Fibroblast of the aortic adventitia (primary cell): ENCODE data around the gene OR4F15. TPM values are rescaled to one million over a fixed set of nuclear protein-coding genes. Genes with fewer than 3 reads are reported as not detected.

ENCODE experiments used
- DNase-seq: peaks from one replicate; pipeline ENCODE4 v3.0.0-alpha.2; 2010; ENCODE audit warnings: low read depth
- H3K4me3 ChIP-seq: 2 replicates; pipeline ENCODE4 v1.5.1; 2011; ENCODE audit warnings: low read depth, mild to moderate bottlenecking, control low read depth, low read length, moderate library complexity
- total RNA-seq: library from RNA; depleted of rRNA; stranded (reverse); fragments of >200 nt; gene quantifications from 2 replicates; pipeline ENCODE4 v1.2.3, GENCODE V29; 2012; ENCODE audit warnings: low replicate concordance
- TF ChIP-seq, protein P1 (sequence below): IDR thresholded peaks from 2 replicates; pipeline ENCODE4 v1.5.1; 2011; ENCODE audit warnings: mild to moderate bottlenecking, low read length, control low read depth, inconsistent platforms; ENCODE audit not compliant: insufficient read depth

Gene OR4F15
- total RNA-seq, 1 donor: not detected

DNA sequence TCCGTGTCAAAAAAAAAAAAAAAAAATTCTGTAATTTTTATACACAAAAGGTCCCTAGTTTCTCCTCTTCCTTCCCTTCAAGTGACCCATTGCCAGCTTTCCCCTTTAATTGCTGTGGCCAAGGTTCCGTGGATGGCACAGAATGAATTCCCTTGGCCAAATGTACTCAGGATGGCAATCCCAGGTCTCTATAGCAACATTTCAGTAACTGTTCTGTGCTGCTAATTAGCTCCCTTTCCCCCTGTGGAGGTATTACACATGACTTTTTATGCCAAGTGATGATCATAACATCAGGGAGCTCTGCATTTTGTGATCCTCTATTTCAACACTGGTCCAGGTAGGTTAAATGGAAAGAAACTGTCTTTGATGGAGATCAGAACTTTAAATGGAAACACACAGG is 8.8 kb upstream of the OR4F15 start, which contains the start of gene OR4F6:
Gene OR4F6, plus strand, starts transcription at position 301 of the 400 bp plus-strand sequence. CDS start 2,211 bp downstream, outside the sequence.
- DNase-seq: no peak
- TF ChIP-seq, protein P1, sequence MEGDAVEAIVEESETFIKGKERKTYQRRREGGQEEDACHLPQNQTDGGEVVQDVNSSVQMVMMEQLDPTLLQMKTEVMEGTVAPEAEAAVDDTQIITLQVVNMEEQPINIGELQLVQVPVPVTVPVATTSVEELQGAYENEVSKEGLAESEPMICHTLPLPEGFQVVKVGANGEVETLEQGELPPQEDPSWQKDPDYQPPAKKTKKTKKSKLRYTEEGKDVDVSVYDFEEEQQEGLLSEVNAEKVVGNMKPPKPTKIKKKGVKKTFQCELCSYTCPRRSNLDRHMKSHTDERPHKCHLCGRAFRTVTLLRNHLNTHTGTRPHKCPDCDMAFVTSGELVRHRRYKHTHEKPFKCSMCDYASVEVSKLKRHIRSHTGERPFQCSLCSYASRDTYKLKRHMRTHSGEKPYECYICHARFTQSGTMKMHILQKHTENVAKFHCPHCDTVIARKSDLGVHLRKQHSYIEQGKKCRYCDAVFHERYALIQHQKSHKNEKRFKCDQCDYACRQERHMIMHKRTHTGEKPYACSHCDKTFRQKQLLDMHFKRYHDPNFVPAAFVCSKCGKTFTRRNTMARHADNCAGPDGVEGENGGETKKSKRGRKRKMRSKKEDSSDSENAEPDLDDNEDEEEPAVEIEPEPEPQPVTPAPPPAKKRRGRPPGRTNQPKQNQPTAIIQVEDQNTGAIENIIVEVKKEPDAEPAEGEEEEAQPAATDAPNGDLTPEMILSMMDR: no peak
- no peak within 1 kb of the TSS for H3K4me3 ChIP-seq

DNA sequence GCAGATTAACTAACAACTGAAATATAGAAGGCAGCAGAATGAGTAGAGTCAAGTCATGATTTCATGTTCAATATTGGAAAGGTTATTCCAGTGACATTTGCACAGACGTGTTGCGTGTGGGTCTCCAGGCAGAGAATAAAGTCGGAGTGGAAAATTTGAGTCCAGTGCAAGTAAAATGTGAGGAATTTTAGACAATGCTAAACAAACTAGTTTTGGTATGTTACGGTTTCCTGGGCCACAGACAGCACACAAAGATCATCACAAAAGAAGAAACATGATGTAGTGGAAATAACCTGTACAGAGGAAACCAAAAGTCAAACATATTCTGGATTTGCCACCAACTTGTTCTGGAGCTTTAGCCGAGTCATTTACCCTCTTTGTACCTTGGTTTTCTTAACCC is 8.3 kb upstream of the OR4F15 start:
- no peak for DNase-seq
- H3K4me3 ChIP-seq: no peak overlapping the region
- TF ChIP-seq, protein P1: no peak

- TF ChIP-seq, protein P1: no peak
- H3K4me3 ChIP-seq: no peak overlapping the region
- DNase-seq: no peak
These were observed 7.6 kb upstream of the OR4F15 start for GRCh38 chr15:101804375-101804774.

GRCh38 chr15:101804941-101805340 is 7.1 kb upstream of the OR4F15 start:
- TF ChIP-seq, protein P1: no peak
- DNase-seq: no peak
- H3K4me3 ChIP-seq: no peak overlapping the region

DNA sequence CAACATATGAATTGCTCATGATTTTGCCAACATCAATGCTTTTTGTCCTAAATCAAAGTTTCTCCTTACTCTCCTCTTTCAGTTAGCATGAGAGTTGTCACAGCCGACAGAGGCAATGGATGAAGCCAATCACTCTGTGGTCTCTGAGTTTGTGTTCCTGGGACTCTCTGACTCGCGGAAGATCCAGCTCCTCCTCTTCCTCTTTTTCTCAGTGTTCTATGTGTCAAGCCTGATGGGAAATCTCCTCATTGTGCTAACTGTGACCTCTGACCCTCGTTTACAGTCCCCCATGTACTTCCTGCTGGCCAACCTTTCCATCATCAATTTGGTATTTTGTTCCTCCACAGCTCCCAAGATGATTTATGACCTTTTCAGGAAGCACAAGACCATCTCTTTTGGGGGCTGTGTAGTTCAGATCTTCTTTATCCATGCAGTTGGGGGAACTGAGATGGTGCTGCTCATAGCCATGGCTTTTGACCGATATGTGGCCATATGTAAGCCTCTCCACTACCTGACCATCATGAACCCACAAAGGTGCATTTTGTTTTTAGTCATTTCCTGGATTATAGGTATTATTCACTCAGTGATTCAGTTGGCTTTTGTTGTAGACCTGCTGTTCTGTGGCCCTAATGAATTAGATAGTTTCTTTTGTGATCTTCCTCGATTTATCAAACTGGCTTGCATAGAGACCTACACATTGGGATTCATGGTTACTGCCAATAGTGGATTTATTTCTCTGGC is 6.2 kb upstream of the OR4F15 start:
- no peak for DNase-seq
- H3K4me3 ChIP-seq: no peak overlapping the region
- TF ChIP-seq, protein P1: no peak

DNA sequence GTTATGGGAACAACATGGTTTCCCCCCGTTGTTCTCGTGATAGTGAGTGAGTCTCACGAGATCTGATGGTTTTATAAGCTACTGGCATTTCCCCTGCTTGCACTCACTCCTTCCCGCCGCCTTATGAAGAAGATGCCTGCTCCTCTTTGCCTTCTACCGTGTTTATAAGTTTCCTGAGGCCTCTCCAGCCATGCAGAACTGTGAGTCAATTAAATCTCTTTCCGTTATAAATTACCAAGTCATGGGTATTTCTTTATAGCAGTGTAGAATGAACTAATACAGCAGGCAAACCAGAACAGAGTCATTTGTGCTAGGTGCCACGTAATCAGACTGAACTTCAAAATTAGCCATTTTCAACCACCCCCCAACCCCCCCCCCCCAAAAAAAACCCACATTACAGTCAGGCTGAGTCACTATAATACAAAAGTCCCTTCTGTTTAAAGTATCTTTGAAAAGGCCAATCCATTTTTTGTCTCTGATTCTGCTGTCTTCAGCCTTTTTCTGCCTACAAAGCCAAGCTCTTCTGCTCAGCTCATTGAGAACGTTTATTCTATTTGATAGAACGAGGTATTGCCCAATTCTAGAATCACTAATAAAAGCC is 4.6 kb upstream of the OR4F15 start:
- TF ChIP-seq, protein P1: no peak
- DNase-seq: peak; percentile 6
- no peak overlapping the region for H3K4me3 ChIP-seq
